CD4-positive, alpha-beta T cell treated with Interleukin-4 for 1 hour (primary cell): ENCODE measurements around the gene CHRNA1.

Experiments used
- DNase-seq, 2 donors: peaks; one replicate each; pipeline ENCODE4 v3.0.0-alpha.2; 2020 to 2022

The CHRNA1 gene

DNA sequence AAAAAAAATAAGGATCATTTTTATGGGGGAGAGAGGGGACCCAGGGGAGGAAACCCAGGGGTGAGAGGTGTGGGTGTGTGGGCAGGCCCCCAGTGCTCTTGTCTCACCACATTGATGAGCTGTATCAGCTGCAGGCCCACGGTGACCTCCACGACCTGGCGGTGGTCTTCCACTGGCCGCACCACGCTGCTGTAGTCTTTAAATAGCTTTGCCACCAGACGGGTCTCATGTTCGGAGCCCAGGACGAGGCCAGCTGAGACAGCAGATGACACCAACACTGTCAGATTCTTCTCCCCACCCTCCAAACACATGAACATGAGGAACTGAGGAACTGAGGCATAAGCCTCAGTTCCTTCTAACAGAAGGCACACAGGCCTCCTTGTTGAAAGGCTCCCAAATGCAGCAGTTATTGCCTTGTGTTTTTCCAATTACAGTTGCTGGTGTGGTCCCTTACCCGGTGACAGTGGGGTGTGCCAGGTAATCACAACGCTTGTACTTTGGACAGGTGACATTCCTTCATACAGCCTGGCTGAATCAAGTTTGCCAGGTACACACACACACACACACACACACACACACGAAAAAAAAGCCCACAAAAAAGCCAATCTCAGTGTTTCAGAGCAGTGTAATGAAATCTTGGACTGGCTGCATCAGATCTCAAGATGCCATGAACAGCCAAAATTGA, 4.7 kb downstream of the CHRNA1 start:
- DNase-seq, result no peak

DNA sequence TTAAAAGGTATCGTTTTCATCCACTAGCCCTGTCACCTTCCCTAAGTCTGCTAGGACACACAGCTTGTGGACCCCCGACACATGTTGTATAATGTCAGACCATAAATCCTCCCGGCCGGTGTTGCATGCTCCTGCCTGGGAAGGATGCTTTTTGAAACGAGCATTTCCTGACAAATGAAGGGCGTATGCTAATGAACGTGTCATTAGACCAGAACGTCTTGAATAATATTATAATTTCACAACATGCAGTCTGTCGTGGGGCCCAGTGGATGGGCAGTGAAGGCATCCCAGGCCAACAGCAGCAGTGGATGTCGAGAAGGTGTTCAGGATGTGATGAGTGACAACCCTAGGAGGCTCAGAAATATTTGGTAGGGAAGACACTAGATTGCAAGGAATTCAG, 7.5 kb downstream of the CHRNA1 start:
- DNase-seq, result no peak

DNA sequence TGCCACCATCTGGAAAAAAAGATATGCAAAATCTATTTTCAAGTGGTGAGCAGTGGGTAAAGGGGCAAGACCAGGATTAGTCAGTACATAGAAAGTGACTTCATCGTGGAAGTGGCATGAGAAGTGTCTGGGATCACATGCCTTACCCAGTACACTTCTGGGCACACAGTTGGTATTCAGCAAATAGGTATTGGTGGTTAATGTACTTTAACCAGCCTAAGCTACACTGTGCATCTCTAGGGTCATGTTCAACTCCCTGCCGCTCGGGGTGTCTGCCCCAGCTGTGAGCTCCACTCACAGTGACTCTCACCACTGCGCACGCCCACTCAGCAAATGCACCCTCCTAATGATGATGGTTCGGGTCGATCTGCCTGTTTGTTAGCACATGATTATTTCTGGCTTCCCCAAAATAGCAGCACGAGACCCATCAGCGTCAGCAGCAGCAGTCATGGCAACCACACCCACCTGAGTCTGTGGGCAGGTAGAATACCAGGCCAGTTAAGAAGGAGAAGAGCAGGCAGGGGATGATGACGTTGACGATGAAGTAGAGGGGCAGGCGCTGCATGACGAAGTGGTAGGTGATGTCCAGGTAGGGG, 11.1 kb downstream of the CHRNA1 start:
- DNase-seq, result peak; percentile 57 to 69

DNA sequence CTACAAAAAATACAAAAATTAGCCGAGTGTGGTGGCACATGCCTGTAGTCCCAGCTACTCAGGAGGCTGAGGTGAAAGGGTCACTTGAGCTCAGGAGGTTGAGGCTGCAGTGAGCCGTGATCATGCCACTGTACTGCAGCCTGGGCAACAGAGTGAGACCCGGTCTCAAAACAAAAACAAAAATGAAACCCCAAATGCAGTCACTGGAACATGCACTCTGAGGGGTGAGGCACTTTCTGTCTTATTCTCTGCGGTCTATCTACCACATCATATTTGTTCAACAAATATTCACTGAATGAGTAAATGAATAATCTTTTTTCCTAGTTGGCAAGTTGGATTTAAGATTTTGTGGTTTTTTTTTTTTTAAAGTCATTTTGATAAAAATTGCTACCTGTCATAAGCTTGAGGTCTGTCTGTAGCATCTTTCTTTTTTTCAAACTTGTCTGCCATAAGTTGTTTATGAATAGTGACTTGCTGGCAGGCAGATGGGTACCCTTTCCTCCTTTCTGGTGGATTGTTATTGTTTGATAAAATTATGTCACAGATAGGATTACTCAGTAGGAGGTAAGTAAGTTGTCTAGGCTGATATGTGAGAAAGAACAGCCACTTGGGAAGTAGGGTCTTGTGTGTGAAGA, 11.8 kb downstream of the CHRNA1 start:
- DNase-seq, result peak; percentile 41 to 58

DNA sequence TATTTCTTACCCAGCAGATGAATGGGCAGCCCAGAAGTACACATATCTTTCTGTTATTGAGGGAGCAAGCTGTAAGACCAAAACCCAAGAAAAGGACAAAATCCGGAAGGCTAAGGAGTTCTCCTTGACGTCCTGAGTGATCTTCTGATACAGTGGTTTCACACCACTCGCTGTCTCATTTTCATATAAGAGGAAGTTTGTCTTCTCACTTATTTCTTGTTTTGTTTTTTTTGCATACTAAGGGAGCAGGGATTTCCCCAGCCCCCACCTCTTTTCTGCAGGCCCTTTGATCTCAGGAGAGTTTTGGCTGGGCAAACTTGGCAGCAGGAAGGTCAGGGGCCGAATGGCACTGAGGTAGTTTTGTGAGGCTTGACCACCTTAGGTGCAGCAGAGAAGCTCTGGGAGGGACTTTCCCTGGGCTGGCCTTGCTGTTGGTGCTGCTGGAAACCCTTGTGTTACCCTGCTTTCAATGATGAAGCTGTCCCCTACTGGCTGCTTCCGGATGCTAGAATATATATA, 13.3 kb downstream of the CHRNA1 start:
- DNase-seq, result peak; percentile 60 to 69

DNA sequence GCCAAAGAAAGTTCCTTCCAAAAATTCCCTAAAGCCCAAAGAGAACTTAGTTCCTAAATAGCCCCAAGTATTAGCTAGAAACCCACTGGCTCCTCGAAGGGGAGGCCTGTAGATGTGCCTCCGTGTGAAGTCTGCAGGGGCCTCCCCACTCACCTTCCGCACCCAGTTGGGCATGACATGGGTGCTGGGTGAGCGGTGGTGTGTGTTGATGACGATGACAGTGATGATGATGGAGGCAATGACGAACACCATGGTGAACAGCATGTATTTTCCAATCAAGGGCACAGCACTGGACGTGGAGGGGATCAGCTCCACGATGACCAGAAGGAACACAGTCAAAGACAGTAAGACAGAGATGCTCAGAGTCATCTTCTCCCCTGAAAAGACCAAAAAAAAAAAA, 14.5 kb downstream of the CHRNA1 start:
- DNase-seq, result peak in 1 of 2 donors; percentile 40

DNA sequence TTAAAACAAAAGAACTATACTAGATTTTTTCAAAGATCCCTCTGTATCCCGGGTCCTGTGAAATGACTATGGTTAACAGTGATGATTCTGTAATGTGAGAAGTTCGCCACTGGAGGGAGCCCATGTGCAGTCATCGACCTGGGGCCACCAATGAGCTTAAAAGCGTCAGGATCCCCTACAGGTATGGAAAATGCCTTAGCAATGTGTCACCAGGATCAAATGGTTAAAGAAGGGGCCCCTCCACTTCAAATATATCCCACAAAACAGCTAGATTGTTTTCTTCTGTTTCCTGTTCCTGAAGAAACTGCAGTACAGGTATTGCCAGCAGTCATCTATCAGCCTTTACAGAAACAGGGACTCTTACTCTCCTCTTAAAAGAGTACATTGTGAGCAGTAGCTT, 15.3 kb downstream of the CHRNA1 start:
- peak; percentile 70 to 78 for DNase-seq

DNA sequence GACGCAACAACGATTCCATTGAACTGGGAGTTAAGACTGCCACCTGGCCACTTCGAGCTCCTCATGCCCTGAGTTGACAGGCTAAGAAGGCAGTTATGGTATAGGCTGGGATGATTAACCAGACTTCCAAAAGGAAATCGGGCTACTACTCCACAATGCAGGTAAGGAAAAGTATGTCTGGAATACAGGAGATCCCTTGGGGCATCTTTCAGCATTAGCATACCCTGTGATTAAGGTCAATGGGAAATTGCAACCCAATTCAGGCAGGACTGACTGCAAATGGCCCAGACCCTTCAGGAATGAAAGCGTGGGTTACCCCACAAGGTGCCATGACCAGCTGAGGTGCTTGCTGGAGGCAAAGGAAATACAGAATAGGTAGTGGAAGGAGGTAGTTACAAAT, 19.1 kb downstream of the CHRNA1 start:
- DNase-seq, result no peak

DNA sequence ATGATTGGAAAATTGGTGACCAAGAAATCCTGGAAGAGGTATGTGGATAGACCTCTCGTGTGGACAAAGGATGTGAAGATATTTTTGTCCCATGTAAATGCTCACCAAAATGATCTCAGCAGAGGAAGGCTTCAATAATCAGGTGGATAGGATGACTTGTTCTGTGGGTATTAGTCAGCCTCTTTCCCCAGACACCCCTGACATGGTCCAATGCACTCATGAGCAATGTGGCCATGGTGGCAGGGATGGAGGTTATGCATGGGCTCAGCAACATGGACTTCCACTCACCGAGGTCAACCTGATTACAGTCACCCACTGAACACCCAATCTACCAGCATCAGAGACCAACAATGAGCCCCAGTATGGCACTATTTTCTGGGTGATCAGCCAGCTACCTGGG, 20.2 kb downstream of the CHRNA1 start:
- DNase-seq, result no peak

DNA sequence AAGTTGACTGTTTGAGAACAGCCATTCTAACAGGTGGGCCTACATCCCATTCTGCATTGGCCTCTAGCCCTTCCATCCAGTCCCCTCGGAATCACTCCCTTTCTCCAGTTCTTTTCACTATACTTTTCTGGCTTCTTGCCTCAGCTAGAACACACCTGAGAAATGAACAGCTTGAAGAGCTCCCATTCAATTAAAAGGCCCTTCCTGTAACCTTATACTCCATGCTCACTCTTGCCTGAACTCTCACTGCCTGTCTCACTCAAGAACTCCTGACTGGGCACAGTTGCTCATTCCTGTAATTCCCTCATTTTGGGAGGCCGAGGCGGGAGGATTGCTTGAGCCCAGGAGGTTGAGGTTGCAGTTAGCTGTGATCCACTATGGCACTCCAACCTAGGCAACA, 23.6 kb downstream of the CHRNA1 start:
- no peak for DNase-seq

DNA sequence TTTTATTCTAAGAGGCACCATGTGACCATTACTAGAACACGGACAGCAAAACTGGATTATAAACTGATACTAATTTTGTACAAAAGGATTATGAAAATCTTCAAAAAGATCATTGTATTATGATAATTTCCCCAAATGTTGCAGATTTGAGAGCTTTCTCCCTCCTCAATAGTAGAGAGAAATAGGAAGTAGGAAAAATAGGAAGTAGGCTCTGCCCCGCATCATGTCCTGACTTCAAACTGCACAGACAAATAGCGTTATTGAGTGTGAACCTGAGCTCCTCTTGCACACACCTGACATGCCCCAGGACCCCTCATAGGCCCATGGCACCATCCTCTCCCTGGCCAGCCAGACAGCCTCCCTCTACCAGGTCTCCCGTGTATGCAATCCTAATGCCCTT, 25.4 kb downstream of the CHRNA1 start:
- no peak for DNase-seq

DNA sequence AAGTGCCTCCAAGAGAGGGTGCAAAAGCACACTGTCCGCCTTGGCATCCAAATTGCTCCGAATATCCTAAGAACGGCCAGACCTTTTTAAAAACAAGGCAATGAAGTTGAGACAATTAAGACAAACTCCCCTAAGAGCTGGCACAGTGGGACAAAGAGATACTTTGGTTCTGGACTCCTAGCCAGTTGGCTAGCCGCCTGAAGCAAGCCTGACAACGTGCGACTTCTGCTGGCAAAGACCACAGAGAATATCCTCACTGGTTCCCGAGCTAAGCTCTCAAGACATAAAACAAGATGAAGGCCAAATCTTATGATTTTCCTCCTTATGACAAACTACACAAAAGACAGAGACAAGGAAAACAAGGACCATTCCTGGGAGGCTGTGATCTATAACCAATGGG, 32.7 kb downstream of the CHRNA1 start:
- DNase-seq, result no peak

DNA sequence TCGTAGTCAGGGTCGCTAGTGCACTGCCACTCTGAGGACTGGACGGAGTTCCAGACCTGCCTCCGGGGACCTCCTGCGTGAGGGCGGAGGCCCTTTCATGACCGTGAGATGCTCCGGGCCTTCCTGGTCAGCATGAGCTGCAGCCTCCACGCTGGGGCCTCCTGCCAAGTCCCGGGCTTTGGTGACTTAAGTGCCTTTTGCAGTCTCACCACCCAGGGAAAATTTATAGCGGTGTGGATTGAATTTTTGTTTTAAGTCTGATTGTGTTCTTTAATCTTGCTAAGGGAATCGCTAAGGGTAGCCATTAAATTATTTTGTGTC, 33.6 kb downstream of the CHRNA1 start:
- no peak for DNase-seq

DNA sequence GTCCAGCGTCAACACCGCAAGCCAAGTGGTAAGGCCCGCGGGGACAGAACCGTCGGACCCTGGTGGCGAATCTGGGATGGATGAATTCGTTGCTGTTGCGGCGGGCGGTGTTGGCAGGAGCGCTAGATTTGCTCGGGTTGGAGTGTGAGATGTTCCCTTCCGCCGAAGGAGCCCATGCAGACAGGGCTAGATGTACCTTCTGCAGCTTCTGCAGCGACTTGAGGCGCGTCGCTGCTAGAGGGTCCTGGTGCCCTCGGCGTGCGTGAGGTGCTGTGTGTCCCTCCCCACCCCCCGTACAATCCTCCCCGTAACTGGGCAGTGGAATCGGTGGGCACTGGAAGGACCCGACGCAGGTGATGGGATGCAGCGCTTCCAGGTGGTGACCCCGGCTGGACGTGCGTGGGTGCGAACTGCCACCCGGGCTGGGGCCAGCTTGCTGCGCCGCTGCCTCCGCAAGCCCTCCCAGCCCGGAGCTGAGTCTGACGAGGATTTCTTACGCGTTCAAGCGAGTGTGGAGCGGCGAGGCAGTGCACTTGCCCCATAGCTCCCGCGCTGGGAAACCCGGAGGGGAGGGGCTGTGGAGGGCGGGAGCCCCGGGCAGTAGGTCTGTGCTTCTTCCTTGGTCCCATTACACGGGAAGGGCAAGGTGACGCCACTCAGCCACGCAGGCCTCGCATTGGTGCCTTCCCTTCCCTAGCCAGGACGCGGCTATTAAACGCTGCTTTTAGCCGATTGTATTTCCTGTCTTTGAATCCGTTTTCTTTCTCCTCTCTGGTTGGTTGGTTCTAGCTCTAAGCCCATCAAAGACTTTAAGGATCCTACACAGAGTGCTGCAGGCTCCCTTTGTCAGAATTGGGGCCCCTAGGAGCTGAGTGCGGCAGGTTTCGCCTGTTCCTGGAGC, 34.2 kb downstream of the CHRNA1 start:
- peak in 1 of 2 donors; percentile 35 for DNase-seq

DNA sequence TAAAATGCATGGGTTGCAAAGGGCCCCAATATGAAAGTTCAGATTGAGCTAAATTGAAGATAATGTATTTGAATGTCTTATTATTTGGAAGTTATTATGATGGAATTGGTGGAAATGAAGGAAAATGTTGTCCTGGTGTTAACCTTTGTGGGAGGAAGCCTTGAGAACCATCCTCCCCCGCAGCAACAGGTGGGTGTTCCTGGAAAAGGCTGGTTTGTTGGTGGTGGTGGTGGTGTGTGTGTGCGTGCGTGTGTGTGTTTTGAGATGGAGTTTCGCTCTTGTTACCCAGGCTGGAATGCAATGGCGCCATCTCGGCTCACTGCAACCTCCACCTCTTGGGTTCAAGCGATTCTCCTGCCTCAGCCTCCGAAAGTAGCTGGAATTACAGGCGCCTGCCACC, 36.2 kb downstream of the CHRNA1 start:
- no peak for DNase-seq

DNA sequence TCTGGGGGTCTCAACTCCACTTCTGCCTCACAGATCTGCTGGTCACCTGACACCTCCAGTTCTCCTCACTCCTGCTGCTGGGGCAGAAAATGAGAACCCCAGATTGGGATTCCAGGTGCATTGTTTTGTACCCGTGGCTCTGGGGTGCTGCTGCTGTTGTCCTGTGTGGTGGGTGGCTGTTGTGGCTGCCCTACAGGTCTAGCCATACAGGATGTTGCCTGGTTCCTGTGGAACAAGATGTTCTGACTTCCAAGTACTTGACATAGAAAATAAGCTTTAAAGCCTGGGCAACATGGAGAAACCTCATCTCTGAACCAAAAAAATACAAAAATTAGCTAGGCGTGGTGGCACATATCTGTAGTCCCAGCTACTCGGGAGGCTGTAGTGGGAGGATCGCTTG, 38.1 kb downstream of the CHRNA1 start:
- no peak for DNase-seq

DNA sequence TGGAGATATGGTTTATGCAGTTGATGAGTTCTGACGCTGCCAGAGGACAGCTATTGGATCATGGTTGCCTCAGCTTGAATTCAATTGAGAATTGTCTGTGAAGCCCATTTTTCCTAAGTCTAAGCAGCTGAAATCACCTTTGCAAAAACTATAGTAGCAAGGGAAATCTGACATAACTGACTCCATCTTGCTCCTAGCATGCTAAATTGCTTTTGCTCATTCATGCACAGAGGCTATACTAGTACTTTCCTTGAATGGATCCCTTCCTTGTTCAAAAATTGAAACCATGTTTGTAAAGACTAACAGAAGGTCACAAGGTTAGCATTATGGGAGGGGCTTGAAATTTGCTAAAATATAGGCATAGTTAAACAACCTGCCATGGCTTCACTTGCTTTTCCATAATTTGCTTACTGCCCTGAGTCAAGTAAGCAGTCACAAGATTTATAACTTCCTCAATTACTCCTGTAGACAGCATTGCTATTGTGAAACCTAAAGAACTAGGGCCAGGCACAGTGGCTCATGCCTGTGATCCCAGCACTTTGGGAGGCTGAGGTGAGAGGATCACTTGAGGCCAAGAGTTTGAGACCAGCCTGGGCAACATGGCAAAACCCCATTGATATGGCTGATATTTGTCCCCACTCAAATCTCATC, 41.2 kb downstream of the CHRNA1 start:
- DNase-seq, result no peak

DNA sequence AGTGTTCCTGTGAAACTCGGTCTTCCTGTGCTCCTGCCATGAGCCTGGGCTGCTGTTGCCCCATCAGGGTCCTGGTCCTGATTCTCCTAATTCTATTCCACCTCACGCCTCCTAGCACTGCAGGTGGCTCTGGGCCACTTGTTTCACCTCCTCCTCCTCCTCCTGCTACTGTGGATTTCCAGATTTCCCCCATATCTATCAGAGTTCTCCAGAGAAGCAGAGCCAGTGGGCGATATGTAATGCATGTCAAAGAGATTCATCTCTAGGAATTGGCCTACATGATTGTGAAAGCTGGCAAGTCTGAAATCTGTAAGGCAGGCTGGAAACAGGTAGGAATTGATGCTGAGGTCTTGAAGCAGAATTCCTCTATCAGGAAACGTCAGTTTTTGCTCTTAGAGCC, 45.3 kb downstream of the CHRNA1 start:
- no peak for DNase-seq

DNA sequence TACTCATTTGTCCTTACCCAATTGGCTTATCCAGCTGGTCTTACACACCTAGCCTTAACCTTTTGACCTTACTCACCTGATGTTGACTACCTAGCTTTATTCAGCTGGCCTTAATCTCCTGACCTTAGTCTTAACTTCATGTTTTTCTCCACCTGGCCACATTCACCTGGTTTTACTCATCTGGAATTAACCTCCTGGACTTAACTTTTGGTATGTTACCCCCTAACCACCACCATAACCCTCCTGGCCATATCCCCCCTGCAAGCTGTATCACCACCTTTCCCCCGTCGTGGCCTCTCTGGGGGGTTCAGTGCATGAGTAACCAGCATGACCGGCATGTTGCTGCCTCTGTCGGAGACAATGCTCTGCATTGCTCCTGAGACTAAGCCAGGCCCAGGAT, 45.7 kb downstream of the CHRNA1 start:
- DNase-seq, result no peak

DNA sequence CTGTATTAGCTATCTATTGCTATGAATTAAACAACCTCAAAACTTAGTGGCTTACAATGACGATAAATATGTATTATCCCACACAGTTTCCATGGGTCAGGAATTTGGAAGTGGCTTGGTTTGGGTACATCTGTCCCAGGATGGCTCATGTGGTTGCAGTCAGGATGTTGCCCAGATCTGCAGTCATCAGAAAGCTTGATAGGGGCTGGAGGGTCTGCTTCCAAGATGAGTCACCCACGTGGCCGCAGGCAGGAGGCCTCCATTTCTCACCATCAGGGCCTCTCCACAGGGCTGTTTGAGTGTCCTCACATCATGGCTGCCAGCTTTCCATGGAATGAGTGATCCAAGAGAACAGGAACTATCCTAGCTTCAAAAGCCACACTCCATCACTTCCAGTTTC, 46.4 kb downstream of the CHRNA1 start:
- DNase-seq, result no peak

DNA sequence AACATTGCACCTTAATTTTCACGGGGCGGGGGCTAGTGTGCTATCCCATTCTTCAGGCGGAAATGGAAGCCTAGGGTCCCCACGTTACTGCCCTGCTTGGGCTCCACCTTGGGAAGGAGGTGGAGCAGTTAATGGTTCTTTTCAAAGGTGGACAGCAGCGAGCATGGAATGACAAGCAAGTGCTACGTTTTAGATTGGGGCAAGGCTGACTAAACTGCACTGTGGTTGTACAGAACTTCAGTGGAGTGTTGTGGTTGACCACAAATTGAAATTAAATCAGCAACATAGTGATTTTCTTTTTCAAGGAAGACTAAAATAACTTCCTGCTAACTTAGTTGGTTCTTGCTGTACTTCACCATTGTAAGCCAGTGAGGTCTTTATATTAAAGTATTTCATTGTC, 47.0 kb downstream of the CHRNA1 start:
- DNase-seq, result peak in 1 of 2 donors; percentile 50

DNA sequence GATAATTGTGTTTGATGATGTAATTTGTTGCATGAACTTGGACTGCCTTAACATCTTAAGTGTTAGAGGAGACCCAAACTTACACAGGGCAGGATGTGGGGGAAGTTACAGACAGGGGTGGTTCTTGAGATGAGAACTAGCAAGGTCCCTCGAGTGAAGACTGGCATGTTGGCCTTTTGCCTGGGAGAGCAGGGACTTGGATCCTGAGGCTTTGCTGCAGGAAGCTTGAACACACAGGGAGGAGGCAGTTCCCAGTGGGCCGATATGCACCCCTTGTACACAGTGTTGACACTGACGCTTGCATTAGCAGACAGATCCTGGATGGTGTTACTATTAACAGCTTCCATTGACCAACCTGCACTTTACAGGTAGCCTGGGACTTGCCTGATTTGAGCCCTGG, 47.5 kb downstream of the CHRNA1 start:
- peak in 1 of 2 donors; percentile 10 for DNase-seq

DNA sequence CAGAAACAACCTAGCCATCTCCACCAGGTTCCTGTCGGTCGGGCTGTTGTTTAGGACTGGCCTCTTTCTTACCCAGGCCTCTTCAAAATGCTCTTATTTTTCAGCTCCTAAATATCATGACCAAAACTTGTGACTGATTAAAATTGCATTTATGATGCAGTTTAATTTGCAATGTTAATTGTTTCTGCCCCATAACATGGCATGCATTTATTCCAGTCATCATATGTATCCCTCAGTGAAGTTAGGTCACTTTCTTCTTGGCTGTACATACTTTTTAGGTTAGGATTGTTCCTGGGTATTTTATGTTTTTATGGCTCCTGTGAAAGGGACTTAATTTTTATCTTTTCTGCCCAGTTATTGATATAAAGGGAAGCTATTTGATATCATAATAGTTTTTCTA, 50.6 kb downstream of the CHRNA1 start:
- DNase-seq, result no peak
